HepG2 (cell line): Measurements from ENCODE around the gene DBNDD1. TPM values are rescaled to one million over a fixed set of nuclear protein-coding genes. Genes with fewer than 3 reads are reported as not detected.
A peak's percentile ranks its signal among the peaks of the same experiment; 100 is the strongest.

Source experiments
- EHMT2 ChIP-seq: fragments of 200-600 bp; sonication (generic); IDR thresholded peaks from 2 replicates; pipeline ENCODE4 v1.7.0; 2017; ENCODE audit warnings: antibody characterized with exemption, low read depth, low read length, borderline replicate concordance
- FOSL1 ChIP-seq: sonication (generic); formaldehyde crosslinking; IDR thresholded peaks from 2 replicates; pipeline ENCODE4 v1.9.0; 2021; ENCODE audit warnings: missing genetic modification reagents, borderline replicate concordance
- GMEB1 ChIP-seq: sonication (generic); formaldehyde crosslinking; IDR thresholded peaks from 2 replicates; pipeline ENCODE4 v1.5.1; 2020; ENCODE audit warnings: missing genetic modification reagents, mild to moderate bottlenecking, borderline replicate concordance
- ISL2 ChIP-seq: sonication (generic); formaldehyde crosslinking; IDR thresholded peaks from 2 replicates; pipeline ENCODE4 v1.5.0; 2020; ENCODE audit warnings: missing genetic modification reagents
- NR2F1 ChIP-seq, 2 experiments: fragments of 450-650 bp in 1 of 2; formaldehyde crosslinking in 1 of 2; IDR thresholded peaks; 2 replicates each; pipeline versions ENCODE4 v1.5.0 to v1.6.1; 2016 to 2020; ENCODE audit warnings: mild to moderate bottlenecking in 1 of 2, missing compliant biosample characterization in 1 of 2, missing genetic modification reagents in 1 of 2, moderate library complexity in 1 of 2
- THAP9 ChIP-seq: sonication (generic); formaldehyde crosslinking; IDR thresholded peaks from 2 replicates; pipeline ENCODE4; 2020; ENCODE audit warnings: missing genetic modification reagents, mild to moderate bottlenecking, borderline replicate concordance
- U2AF2 ChIP-seq: fragments of 200-400 bp; formaldehyde crosslinking; IDR thresholded peaks from 2 replicates; pipeline ENCODE4 v1.6.1; 2017; ENCODE audit warnings: low read depth, mild to moderate bottlenecking, low read length
- ZBTB20 ChIP-seq: sonication (generic); formaldehyde crosslinking; IDR thresholded peaks from 2 replicates; pipeline ENCODE4 v1.8.1; 2023; ENCODE audit warnings: missing genetic modification reagents, low read depth, mild to moderate bottlenecking, borderline replicate concordance
- ZNF225 ChIP-seq: sonication (generic); formaldehyde crosslinking; IDR thresholded peaks from 2 replicates; pipeline ENCODE4 v1.4.0; 2020; ENCODE audit warnings: mild to moderate bottlenecking, missing genetic modification reagents
- ZNF510 ChIP-seq: sonication (generic); formaldehyde crosslinking; IDR thresholded peaks from 2 replicates; pipeline ENCODE4 v1.4.0; 2020; ENCODE audit warnings: low read depth, mild to moderate bottlenecking, missing genetic modification reagents
- ZNF570 ChIP-seq: sonication (generic); formaldehyde crosslinking; IDR thresholded peaks from 2 replicates; pipeline ENCODE4 v1.4.0; 2020; ENCODE audit warnings: mild to moderate bottlenecking, missing genetic modification reagents, borderline replicate concordance
- polyA plus RNA-seq, 8 experiments: library from polyadenylated mRNA; depleted of rRNA in 3 of 8; stranded (reverse) in 7 of 8; unstranded in 1 of 8; fragments of >200 nt; fragmentation: Illumina TruSeq in 4 of 8; extraction: Trizol in 4 of 8; gene quantifications; 2 replicates each; pipeline versions ENCODE4 v1.2.1 to v1.2.3, GENCODE V29; 2011 to 2016; ENCODE audit warnings: low read depth in 4 of 8, missing spikeins in 1 of 8, mixed read lengths in 1 of 8; ENCODE audit not compliant: insufficient read depth in 1 of 8
- total RNA-seq, 5 experiments: library from RNA; depleted of rRNA; stranded (reverse); fragments of >200 nt; fragmentation: Illumina TruSeq; extraction: Trizol; gene quantifications; 2 replicates each; pipeline ENCODE4 v1.2.3, GENCODE V29; 2016; ENCODE audit warnings: low read depth in 1 of 5
- TF ChIP-seq, protein P1 (sequence below), 2 experiments: fragments of 450-650 bp in 1 of 2; sonication (generic) in 1 of 2; formaldehyde crosslinking in 1 of 2; IDR thresholded peaks; 2 replicates each; pipeline versions ENCODE4 v1.6.1 to v1.8.0; 2016 to 2022; ENCODE audit warnings: antibody characterized with exemption in 1 of 2, mild to moderate bottlenecking in 1 of 2, missing genetic modification reagents in 1 of 2

DBNDD1 gene
- total and polyA plus RNA-seq, 2 of the 13 experiments (the other 11 are each of a cell fraction or from before 2014, with no cell fraction given): 17.0 to 40.4 TPM

DNA sequence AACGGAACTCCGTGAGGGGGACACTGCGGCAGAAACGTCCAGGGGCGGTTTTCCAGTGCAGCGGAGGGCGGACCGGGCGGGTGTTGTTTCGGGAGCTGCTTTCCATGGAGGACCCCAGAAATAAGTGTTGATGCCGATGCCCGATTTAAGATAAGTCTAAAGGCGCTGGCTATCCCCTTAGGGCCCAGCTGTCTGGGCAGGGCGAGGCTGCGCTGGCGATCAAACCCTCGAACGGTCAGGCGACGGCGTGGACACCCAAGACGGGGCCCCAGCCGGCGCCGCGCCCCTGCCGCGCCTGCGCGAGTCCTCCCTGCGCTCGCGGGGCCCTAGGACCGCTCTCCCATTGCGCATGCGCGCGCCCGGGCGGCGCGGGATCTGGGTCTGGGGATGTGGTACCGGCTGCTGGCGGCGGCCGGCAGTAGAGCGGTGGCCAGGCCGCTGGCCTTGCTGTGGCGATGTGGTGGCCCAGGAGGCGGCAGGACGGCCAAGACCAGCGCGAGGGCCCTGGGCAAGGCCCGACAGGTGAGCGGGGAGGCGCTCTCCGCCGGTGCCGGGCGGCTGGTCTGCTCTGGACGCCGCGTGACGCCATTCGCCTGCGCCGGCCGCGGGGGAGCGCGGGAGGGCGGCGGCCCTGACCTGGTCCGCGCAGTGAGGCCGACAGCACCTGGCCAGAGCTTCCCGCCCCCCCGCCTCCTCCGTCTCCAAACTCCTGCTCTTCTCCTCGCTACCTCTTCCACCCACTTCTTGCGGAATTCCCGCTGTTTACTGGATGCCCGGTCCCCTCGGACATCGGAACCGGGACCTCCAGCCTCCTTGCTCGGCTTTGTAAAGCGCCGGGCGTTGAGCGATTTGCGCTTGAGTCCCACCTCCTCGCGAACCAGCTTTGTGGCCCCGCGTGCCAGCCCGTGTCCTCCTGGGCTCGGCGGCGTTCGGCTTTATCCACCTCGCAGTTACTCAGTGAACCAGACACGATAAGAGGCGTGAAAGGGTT, 46.7 kb downstream of the DBNDD1 start (continued):
- peak; percentile 48; the same call in 1 of the 2 replicates for TF ChIP-seq THAP9 (CRISPR knock-in tag)
- peak in 1 of 2 experiments; percentile 61; a peak in 2 of 4 replicates for TF ChIP-seq NR2F1 (CRISPR knock-in tag; IDR thresholded peaks at IDR 0.05)
- TF ChIP-seq ZNF570: peak; percentile 53
- TF ChIP-seq FOSL1 (CRISPR knock-in tag): no peak
- no peak for TF ChIP-seq U2AF2
- TF ChIP-seq EHMT2: no peak
- TF ChIP-seq ZNF510 (CRISPR knock-in tag): peak; percentile 55; the same call in 1 of the 2 replicates
- TF ChIP-seq ZNF225 (CRISPR knock-in tag): no peak; the same call in 1 of the 2 replicates
- peak; percentile 70 for TF ChIP-seq ISL2
- TF ChIP-seq, protein P1, sequence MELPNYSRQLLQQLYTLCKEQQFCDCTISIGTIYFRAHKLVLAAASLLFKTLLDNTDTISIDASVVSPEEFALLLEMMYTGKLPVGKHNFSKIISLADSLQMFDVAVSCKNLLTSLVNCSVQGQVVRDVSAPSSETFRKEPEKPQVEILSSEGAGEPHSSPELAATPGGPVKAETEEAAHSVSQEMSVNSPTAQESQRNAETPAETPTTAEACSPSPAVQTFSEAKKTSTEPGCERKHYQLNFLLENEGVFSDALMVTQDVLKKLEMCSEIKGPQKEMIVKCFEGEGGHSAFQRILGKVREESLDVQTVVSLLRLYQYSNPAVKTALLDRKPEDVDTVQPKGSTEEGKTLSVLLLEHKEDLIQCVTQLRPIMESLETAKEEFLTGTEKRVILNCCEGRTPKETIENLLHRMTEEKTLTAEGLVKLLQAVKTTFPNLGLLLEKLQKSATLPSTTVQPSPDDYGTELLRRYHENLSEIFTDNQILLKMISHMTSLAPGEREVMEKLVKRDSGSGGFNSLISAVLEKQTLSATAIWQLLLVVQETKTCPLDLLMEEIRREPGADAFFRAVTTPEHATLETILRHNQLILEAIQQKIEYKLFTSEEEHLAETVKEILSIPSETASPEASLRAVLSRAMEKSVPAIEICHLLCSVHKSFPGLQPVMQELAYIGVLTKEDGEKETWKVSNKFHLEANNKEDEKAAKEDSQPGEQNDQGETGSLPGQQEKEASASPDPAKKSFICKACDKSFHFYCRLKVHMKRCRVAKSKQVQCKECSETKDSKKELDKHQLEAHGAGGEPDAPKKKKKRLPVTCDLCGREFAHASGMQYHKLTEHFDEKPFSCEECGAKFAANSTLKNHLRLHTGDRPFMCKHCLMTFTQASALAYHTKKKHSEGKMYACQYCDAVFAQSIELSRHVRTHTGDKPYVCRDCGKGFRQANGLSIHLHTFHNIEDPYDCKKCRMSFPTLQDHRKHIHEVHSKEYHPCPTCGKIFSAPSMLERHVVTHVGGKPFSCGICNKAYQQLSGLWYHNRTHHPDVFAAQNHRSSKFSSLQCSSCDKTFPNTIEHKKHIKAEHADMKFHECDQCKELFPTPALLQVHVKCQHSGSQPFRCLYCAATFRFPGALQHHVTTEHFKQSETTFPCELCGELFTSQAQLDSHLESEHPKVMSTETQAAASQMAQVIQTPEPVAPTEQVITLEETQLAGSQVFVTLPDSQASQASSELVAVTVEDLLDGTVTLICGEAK (IDR thresholded peaks at IDR 0.05): no peak
- TF ChIP-seq, protein P1 (CRISPR knock-in tag; IDR thresholded peaks at IDR 0.05): peak; percentile 62; the same call in 1 of the 2 replicates
- peak; percentile 88 for TF ChIP-seq GMEB1
- TF ChIP-seq ZBTB20 (CRISPR knock-in tag): no peak; the same call in none of the 2 replicates
